ENCODE results near the gene CFAP45.

The CFAP45 gene

DNA sequence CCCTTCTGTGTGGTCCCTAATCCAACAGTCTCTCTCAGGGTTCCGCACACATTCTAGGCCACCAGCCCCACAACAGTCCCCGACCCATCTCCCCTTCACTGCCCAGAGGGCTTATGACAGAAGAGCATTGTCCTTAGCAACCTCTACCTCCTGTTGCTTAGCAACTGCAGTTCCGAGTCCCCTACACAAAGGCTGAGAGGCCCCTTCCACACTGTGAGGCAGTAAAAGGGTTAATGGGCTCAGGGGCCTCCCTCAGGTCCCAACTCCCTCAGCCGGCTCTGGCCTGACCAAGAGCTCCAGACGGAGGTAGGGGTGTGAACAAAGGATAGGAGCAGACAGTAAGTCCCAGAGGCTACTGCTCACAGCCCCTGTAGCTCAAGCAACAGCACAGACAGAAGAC lies 41.2 kb upstream of the CFAP45 start:
- TF ChIP-seq, protein P1, sequence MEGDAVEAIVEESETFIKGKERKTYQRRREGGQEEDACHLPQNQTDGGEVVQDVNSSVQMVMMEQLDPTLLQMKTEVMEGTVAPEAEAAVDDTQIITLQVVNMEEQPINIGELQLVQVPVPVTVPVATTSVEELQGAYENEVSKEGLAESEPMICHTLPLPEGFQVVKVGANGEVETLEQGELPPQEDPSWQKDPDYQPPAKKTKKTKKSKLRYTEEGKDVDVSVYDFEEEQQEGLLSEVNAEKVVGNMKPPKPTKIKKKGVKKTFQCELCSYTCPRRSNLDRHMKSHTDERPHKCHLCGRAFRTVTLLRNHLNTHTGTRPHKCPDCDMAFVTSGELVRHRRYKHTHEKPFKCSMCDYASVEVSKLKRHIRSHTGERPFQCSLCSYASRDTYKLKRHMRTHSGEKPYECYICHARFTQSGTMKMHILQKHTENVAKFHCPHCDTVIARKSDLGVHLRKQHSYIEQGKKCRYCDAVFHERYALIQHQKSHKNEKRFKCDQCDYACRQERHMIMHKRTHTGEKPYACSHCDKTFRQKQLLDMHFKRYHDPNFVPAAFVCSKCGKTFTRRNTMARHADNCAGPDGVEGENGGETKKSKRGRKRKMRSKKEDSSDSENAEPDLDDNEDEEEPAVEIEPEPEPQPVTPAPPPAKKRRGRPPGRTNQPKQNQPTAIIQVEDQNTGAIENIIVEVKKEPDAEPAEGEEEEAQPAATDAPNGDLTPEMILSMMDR (IDR thresholded peaks at IDR 0.05; ENCODE audit: insufficient read depth, low read length, poor library complexity, severe bottlenecking), result no peak

DNA sequence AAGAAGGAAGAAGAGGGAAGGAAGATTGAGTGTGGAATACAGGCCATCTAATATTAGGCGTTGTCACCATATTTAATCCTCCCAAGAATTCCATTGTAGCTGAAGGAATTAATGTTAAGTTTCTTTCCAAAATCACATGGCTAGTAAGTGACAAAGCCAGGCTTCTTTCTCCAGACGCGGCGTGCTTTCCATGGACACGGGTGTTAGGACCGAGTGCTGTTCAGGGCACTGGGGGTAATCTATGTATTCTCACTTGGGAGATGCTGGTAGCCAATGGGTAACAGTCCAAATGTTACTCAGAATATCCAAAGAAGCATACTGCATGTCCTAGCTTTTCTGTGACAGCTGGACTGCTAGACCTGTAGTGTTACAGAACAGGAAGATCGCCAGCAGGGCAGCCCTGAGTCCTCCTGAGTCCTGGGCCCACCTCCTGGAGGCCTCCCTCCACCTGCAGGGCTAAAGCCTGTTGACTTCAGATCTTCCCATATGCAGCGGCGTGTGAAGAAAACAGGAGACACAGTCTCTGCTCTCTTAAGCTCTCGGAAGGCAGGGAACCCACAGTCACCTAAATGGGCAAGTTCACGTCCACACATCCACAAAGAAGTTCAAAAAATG lies 40.1 kb upstream of the CFAP45 start:
- no peaks in the 10 kb centered on the region for H3K36me3 ChIP-seq (ENCODE audit: control insufficient read depth, insufficient read depth, low read length)
- no peak overlapping the region for H3K4me3 ChIP-seq (replicated peaks; ENCODE audit: low read depth, low read length)
- peaks cover 2% of the 10 kb centered on the region for H3K27me3 ChIP-seq (replicated peaks; ENCODE audit: control insufficient read depth, insufficient read depth, low read length)
- TF ChIP-seq, protein P1 (IDR thresholded peaks at IDR 0.05; ENCODE audit: insufficient read depth, low read length, poor library complexity, severe bottlenecking), result no peak
- DNase-seq (ENCODE audit: extremely low read depth, insufficient read length), result no peak

More for the DNA sequence above, 41.2 kb upstream of the CFAP45 start:
- no peak for DNase-seq (ENCODE audit: extremely low read depth, insufficient read length)
- H3K27me3 ChIP-seq (replicated peaks; ENCODE audit: control insufficient read depth, insufficient read depth, low read length), result peaks cover 2% of the 10 kb centered on the region
- no peaks in the 10 kb centered on the region for H3K36me3 ChIP-seq (ENCODE audit: control insufficient read depth, insufficient read depth, low read length)
- no peak overlapping the region for H3K4me3 ChIP-seq (replicated peaks; ENCODE audit: low read depth, low read length)

DNA sequence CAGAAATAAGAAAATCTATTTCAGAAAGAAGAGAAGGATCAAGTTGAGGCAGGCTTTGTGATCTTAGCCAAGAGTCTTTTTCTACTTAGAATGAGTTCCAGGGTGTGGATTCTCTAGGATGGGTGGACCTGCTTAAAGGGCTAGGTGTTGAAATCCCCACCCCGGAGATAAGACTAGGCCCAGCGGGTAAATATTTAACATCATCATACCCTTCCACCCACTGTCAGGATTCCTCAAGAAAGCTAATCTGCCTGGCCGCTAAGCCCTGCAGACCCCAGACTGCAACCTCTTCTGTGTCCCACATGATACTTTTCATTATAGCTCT lies 39.7 kb upstream of the CFAP45 start:
- peaks cover 2% of the 10 kb centered on the region for H3K27me3 ChIP-seq (replicated peaks; ENCODE audit: control insufficient read depth, insufficient read depth, low read length)
- no peak overlapping the region for H3K4me3 ChIP-seq (replicated peaks; ENCODE audit: low read depth, low read length)
- no peaks in the 10 kb centered on the region for H3K36me3 ChIP-seq (ENCODE audit: control insufficient read depth, insufficient read depth, low read length)
- DNase-seq (ENCODE audit: extremely low read depth, insufficient read length), result no peak
- TF ChIP-seq, protein P1 (IDR thresholded peaks at IDR 0.05; ENCODE audit: insufficient read depth, low read length, poor library complexity, severe bottlenecking), result no peak

- Histone ChIP-seq H3K36me3 (ENCODE audit: control insufficient read depth, insufficient read depth, low read length) (no peaks in the 10 kb centered on the region), H3K27me3 (replicated peaks; ENCODE audit: control insufficient read depth, insufficient read depth, low read length) (no peaks in the 10 kb centered on the region; the same call in none of the 2 replicates), H3K4me3 (replicated peaks; ENCODE audit: low read depth, low read length) (no peak overlapping the region)
- TF ChIP-seq, protein P1 (IDR thresholded peaks at IDR 0.05; ENCODE audit: insufficient read depth, low read length, poor library complexity, severe bottlenecking), result no peak
- DNase-seq (ENCODE audit: extremely low read depth, insufficient read length), result no peak
These were observed 39.1 kb upstream of the CFAP45 start for GRCh38 chr1:159938905-159939677.

DNA sequence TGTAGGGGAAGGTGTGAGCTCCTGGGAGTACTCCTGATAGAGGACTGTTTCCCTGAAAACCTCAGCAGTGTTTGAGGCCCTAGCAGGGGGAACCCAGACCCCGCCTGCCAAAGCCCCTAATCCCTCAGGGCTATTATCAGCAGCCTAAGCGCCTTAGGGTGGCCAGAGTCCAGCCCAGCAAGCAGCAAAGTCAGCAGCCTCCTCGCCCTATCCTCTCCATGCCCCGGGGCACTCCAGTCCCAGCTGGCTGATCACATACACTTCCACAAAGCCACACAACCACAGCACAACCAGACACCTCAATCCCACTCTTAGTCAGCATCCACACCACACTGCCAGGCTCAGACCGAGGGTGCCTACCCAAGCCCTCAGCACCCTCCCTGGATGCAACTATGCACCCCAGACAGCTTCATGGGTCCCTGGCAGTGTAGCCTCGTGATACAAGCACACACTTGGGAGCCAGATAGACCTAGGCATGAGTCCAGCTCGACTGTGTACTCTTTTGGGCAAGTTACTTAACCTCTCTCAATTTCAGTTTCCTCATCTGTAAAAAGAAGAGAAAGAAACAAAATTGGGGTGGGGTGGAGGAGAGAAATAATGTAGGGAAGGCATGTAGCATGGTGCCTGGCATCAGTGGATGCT lies 38.4 kb upstream of the CFAP45 start:
- Histone ChIP-seq H3K36me3 (ENCODE audit: control insufficient read depth, insufficient read depth, low read length) (no peaks in the 10 kb centered on the region), H3K4me3 (replicated peaks; ENCODE audit: low read depth, low read length) (no peak overlapping the region), H3K27me3 (replicated peaks; ENCODE audit: control insufficient read depth, insufficient read depth, low read length) (no peaks in the 10 kb centered on the region; the same call in none of the 2 replicates)
- TF ChIP-seq, protein P1 (IDR thresholded peaks at IDR 0.05; ENCODE audit: insufficient read depth, low read length, poor library complexity, severe bottlenecking), result no peak
- DNase-seq (ENCODE audit: extremely low read depth, insufficient read length), result no peak

Measured in GM06990 (cell line).